ENCODE data around the gene GRIN2B.

The GRIN2B gene

DNA sequence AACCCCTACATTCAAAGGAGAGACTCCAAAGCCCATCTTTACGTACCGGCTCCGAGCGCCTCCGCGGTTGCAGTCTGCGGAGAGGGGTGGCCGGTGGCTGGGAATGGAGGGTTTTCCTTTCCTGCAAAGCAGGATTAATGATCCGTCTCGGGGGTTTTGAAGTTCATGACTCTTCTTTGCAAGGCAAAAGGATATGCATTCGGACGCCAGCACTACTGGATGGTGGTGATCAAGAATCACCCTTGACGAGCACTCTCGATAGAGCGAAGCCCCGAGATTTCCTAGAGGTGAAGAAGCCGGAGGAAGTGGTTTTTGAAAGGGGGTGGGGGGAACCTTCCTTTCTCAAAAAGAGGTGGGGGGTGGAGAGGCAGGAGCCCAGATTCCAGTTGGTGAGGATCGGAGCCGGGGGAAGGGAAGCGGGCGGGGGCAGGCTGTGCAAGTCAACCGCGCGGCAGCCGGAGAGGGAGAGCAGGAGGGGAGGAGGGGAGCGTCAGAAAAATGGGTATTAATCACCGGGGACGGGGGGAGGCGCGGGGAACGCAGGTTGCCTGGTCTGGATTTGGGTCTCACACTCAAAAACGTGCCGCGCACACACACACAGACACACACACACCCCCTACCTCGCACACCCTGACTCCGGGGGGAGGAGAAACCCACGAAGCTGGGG is at the start of gene GRIN2B:
GRIN2B (minus strand) TSS at position 307 of the 667 bp plus-strand sequence. CDS start 115,394 bp downstream, outside the sequence.
- DNase-seq (ENCODE audit: low spot score) = peak; percentile 59

DNA sequence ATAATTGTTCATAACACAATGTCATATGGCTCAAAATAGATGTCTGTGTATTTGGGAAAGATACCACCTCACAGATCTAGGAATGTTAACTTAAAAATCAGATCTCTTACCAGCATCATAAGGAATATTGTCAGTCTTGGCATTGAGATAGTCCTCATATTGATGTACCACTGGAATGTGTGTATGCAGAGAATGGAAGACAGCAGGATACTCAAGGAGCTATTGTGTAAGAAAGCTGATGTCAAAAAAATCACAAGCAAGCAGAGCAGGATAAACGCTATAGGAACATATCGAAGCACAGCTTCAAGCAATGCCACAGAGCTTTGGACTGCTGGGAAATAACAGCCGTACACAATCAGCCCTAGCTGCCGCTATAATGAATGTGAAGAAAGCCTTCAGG is 45.1 kb upstream of the GRIN2B start:
- no peak for DNase-seq (ENCODE audit: low spot score)

DNA sequence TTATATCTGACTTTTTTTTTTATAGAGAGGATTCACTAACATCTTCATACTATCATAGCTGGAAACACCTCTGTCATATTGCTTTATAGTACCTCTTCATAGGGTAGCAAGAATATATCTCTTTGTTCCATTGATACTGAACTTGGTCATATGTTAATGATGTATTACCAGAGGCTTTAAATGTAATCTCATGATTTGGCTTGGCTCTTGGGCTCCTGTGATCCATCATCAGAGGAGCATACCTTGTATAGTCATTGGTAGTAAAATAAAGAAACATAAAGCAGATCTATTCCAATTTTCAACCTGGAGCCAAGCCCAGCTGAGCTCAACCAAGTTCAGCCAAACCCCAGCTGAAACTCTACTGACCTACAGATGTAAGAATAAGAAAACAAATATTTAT is 43.2 kb upstream of the GRIN2B start:
- no peak for DNase-seq (ENCODE audit: low spot score)

DNA sequence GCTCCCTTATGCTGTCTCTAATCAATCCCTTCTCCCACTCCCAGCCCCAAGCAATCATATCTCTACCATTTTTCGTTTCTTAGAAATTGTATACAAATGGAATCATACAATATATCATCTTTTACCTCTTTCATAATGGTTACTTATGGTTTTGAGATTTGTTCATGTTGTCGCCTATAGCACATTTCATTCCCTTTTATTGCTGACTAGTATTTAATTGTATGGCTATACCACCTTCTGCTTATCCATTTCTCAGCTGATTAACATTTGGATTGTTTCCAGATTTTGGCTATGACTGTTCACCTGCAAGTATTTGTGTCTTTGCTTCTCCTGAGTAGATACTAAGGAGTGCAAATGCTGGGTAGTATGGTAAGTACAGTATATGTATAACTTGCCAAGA is 36.7 kb upstream of the GRIN2B start:
- no peak for DNase-seq (ENCODE audit: low spot score)

DNA sequence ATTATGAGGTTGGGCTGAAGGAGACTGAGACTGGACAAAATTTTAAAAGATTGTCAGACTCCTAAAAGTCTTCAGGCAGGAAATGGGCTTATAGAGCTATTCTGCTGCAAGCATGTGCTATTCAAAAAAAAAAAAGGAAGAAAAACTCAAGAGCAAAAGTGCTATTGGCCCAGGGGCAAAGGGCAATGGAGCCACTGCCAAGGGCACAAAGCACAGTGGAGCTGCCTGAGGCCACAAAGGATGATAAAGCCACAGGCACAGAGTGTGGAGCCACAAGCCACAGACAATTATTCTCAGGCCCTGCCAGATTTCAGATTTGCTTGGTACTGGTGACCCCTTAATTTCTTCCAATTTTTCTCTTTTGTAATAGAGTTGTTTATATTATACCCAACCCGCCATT is 29.6 kb upstream of the GRIN2B start:
- DNase-seq (ENCODE audit: low spot score) = no peak

DNA sequence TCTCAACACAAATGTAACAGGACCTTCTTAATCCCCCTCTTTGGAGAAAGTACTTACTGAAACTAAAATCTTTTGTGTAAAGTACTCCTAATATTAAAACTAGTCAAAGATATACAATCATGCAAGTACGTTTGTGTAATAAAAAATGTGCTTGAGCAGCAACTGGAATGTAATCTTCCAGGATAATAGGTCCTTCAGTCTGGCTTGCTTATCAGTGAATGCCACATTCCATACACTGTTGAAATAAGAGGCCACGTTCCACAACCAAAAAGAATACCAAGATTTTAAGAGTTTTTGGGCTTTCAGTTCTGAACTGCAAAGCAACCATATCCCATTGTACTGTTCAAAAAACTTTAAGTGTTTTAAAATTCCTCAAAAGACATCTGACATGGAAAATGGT is 26.2 kb upstream of the GRIN2B start:
- no peak for DNase-seq (ENCODE audit: low spot score)

DNA sequence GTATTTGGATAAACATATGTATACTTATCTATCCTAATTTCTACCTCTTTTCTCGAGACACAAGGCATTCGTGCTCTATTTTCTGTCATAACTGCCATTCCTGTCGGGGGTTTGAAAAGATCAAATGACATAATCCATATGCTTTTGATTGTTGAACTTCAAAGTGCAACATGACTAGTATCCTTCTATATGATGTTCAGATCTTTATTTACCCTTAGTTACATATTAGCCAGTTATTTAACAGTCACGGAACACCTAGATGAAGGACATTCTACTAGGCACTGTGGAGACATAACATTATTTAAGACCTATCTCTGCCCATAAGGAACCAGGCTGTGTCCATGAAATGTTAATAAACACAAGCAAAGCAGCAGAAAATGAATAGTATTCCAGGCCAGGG is 11.2 kb upstream of the GRIN2B start:
- no peak for DNase-seq (ENCODE audit: low spot score)

DNA sequence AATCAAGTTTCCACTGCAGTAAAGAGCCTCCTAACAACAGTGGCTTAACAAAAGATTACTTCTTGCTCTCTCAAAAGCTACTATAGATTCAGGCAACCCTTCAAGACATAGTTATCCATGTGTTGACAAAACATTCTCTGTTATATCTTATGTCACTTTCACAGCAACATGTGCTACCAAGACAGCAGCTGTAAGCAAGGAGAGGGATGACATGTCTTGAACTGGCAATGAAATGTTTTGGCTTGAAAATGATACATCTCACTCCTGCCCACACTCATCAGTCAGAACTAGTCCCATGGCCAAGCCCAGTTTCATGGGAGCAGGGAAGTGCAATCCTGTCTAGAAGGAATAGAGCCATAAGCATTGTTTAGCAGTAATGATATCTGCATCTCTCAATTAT is 10.7 kb upstream of the GRIN2B start:
- DNase-seq (ENCODE audit: low spot score) = no peak

DNA sequence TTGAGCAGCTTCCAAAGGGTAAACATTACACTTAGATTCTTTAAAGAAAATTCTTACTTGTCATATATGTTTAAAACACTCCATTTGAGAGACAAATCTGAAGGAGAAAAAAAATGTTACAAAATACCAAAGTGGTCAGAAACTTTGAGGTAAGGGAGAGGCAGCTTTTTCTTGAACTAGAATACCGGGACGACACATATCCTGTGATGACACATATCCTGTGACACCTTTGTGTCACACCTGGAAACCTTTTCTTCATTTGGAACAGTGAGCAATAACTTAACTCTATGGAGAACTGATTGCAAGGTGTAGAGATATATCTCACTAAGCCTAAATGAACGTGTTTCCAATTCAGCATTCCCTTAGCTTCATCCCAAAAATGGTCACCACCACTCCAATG is 4.6 kb upstream of the GRIN2B start:
- DNase-seq (ENCODE audit: low spot score) = no peak

DNA sequence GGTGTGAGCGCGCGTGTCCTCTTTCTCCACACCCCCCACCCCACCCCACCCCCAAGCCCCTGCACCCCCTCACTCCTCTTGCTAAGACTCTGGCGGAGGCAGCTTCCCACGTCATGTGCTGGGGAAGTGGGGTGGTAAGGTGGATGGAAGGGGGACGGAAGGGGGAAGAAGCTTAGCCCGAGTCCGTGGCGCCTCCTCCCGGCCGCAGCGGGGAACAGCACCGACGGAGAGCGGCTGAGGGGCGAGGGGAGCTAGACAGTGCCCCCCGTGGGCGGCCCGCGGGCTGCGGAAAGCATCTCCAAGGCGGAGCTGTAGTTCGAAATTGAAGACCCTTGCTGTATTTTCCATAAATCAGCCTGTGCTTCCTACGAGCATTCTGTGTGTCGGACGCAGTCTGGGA is 588 bp upstream of the GRIN2B start:
- peak; percentile 75 for DNase-seq (ENCODE audit: low spot score)

DNA sequence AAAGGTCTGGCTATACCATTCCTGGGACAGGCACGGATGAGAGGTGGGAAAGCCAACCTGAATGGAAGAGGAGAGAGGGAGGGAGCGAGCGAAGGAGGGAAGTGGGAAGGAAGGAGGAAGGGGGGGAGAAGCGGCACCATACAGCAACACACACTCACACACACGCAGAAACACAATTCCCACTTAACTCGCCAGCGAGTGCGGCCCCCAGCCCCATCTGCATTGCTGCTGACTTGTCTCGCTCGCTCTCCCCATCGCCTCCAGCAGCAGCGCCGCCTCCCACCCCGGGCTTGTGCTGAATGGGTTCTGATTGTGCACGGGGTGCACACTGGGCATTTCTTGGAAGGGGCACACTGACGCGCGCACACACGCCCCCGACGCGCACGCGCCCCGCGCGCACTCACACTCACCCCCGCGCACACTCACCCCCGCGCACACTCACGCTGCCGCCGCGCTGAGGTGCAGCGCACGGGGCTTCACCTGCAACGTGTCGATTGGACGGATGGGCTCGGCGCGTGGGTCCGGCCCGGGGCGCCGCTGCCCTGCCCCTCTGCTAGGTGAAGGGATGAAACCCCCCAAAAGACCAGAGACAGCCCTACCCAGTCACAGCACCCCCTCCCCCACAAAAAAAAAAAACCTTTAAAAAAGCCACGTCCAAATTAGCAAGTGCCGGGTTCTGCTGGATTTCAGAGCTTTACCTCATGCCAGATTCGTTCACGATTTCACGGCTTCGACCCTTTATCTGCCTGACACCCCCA is 685 bp downstream of the GRIN2B start:
- peak; percentile 65 for DNase-seq (ENCODE audit: low spot score)

DNA sequence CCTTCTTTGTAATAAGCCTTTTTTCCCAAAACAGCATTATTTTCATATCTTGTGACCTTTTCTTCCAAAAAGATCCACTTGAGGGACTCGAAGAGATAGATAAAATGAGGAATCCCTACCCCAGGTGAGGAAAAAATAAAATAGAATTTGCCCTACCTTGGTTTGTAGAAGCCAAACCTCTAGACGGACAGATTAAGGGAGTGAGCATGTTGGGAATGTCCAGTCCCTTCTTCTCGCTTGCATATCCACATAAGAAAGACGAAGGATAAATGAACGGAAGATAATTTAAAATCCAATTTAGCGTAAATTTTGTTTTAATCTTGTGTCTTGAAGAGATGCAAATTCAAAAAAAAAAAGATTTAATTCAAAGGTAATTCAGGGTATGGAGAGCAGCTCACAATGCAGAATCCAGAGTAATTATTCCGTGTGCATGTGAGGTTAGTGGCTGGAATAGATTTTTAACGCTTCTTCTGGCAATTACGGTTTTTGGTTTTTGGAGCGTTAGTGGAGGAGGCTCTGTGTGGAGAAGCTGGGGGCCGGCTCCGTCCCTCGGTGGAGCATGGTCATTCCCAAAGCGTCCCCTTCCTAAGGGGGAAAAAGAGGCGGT is 1.5 kb downstream of the GRIN2B start:
- DNase-seq (ENCODE audit: low spot score) = no peak

DNA sequence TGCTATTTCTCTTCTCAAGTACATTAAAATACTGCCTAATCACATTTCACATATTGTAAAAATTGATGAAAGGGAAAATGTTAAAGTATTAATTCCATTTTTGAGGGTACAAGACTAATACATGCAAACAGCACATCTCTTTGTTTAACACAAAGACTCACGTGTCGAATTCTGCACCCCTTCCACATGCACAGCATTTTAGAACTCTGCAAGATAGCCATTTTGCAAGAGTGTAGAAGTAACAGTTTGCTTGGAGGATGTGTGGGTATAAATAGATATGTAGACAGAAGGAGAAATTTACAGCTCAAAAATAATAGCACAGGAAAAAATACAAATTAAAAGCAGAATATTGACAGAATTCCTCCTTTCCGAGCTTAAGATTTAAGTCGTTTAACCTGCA is 2.5 kb downstream of the GRIN2B start:
- no peak for DNase-seq (ENCODE audit: low spot score)

DNA sequence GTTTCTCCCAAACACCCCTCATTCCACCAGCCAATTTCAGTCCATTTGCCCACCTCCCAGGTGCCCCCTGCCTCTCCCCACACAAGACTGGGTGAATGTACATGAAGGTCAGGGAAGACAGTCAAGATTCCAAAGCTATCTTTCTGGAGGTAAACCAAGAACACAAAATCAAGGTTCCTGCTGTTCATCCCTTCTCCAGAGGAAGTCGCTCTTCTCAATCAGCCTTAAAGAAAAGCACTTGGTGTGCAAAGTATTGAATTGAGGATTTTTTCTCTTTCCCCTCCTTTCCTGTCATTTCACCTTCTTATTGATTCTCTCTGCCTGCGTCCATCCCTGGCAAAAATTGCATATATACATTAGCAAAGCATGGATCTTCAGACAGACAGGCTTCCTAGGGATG is 4.5 kb downstream of the GRIN2B start:
- DNase-seq (ENCODE audit: low spot score) = no peak

DNA sequence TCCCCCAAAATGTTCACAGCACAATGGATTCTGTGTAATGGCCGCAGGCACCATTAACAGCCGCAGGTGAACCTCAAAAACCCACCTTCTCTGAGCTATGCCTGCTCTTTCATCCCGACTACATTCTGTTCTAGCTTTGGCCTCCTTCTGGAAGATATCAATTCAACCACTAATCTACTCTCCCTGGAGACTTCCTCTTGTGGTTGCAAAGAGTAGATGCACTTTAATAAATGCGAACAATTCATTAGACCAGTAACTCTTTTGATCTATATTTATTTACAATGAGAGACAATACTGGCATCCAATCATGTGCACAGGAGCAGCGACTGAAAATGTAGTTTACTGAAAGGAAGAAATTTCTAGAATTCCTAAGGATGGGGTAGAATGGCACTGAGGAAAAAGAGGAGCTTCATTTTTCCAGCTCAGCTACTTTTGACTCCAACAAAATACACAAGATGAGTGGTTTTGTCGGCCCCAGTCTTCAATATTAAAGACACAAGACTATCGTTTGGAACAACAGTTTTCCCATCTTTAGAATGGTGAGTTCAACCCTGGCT is 5.3 kb downstream of the GRIN2B start:
- DNase-seq (ENCODE audit: low spot score) = no peak

DNA sequence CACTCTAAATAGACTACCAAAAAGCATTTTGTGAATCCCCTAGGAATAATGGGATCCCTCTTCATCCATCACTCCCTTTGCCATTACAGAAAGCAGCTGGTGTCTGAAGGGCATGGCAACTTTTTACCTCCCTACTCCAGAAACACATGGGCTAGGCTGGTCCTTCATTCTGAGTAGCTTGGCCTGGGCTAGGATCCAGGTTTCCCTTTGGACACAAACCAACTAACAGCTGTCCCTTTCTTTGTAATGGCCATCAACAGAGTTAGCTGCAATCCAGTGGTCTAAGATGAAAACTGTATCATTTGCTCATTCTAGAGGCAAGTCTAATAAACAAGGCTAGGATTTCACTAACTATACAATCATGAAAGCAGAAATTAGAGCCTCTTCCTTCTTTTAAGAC is 7.4 kb downstream of the GRIN2B start:
- no peak for DNase-seq (ENCODE audit: low spot score)

DNA sequence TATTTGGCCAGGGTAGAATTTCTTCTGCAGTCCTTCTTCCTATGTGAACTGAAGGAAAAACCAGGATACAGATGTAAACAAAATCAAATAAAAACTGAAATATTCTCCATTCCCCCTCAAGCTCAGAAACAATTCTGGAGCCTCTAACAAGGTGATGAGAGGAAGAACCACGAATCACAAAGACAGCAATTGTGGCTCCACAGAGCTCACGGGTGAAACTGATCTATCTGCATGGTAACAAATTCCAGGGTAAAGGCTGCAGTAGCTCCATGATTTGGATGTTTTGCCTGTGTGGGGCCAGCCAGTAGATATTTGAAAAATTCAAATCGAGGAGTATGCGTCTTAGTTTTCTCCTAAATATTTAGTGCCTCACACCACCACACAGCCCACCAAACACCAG is 10.6 kb downstream of the GRIN2B start:
- no peak for DNase-seq (ENCODE audit: low spot score)

DNA sequence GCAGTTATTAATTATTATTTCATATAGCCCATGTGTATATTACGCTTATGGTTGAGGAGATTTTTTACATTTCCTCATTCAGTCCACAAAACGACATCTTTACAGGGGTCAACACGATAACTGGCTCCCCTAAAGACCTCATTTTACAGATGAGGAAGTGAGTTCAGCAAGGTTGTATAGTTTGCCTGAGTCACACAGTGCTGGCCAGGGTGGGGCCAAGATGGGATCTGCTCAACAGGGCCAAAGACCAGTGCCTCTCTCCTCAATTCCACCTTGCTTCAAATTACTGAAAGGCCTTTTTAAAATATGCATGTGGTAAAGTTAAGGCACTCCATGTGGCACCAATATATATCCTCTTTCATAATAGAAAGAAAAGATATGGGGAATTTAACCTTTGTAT is 13.1 kb downstream of the GRIN2B start:
- no peak for DNase-seq (ENCODE audit: low spot score)

DNA sequence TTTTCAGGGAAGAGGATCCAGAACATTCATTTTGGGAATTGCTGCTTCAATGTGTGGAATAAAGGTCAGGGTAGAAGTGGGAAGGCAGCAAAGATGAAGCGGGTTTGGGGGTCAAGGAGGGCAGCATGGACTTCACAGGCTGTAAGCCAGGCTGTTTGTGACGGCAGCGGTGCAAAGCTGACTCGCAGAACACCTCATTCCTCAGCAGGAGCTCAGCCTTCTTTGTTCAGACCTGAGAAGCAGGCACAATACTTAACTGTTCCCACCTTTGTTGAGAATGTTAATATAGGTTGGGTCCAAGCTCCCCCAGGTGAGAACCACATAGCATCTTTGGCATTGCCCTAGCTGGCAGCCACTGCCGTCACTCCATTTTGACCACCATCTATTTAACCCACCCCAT is 16.7 kb downstream of the GRIN2B start:
- no peak for DNase-seq (ENCODE audit: low spot score)

DNA sequence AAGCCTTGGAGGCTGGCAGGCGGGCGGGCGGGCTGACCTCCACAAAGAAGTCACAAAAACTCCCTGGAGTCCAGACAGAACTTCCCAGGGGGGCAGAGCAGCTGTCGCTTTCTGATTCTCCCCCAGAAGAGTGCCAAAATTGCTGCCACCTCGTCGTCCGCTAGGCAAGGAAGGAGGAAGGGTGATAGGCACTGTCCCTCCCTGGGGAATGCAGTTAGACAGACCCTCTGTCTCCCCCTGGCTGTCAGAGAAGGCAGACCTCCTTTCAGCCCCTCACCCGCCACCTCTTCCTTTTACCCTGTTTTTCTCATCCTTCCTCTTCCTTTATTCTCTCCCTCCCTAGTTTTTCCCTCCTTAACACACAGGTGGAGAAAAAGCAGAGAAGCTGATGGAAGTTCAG is 18.7 kb downstream of the GRIN2B start:
- DNase-seq (ENCODE audit: low spot score) = peak; percentile 66

DNA sequence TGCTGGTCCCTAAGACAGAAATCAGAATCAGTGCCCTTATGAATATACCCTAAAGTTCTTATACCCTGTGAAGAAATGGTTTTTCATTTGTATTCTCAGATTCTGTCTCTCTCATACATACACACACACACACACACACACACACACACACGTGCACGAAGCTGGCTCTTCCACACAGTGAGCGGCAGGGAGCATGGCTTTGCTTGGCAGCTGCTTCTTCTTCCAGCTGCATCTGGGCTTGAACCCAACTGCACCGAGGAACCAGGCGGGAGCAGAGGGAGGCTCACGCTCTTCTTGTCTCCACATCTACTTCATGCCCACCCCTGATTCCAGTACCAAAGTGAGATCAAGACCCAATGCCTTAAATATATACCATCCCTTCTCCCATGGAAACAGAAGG is 19.4 kb downstream of the GRIN2B start:
- DNase-seq (ENCODE audit: low spot score) = no peak

DNA sequence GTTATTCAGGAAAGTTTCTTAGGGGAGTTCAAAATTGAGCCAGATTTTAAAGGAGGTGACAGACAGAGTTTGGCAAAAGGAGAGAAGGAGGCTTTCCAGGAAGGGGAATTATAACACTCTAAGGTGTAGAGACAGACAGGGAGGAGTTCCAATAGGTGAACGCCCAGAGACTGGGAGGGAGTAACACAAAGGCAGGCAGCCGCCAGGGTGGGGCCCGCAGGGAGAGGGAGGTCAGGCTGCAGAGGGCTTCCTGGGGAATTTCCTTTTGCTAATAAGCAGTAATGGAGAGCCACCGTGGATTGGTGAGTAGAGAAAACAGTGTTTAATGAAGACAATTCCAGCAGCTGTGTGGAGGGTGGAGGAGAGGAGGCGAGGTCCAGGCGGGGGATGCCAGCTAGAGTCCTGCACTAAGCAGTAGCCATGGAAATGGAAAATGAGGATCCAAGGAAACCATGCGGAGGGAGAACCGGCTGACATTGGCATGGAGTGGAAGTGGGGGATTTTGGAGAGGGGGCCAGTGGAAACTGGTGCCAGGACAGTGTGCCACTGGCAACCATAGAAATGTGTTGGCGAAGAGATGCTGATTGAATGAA is 22.2 kb downstream of the GRIN2B start:
- DNase-seq (ENCODE audit: low spot score) = no peak

DNA sequence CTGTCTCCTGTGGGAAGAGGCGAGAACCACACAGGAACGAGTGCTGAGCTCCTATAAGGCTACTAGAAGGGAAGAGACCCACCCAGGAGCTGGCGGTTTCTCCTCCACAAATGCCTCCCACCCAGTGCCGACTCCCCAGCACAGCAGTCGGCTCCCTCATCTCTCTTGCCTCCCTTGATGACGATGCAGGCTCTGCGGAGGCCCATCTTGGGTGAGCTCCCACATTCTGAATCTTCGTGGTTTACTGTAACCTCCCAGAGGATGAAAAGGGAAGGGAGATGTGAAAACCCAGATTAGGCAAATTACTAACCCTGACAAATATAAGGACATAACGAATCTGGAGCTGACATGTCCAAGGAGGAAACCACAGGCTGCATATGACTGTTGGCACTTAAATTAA is 23.8 kb downstream of the GRIN2B start:
- no peak for DNase-seq (ENCODE audit: low spot score)

Measured in D341Med (cell line).